M059J (cell line): Measurements from ENCODE around the gene SLC47A1. TPM values are rescaled to one million over a fixed set of nuclear protein-coding genes. Genes with fewer than 3 reads are reported as not detected.
"Not testable (repeated sequence)": the region's sequence is repeated elsewhere in the genome, so short reads cannot be mapped to it uniquely, and the experiment has no call there.

ENCODE experiments used
- DNase-seq: peaks from one replicate; pipeline ENCODE4 v3.0.0-alpha.2; 2012; ENCODE audit warnings: low read depth
- total RNA-seq: library from RNA; depleted of rRNA; stranded (reverse); fragments of >200 nt; shearing (Covaris generic); gene quantifications from 2 replicates; pipeline ENCODE4 v1.2.3, GENCODE V29; 2014; rRNA removed

SLC47A1 gene
- 0.02 TPM in 1 of 2 replicates, not detected in the other for total RNA-seq

GRCh38 chr17:19533718-19534561, at the start of gene SLC47A1:
TSS of gene SLC47A1 (plus strand) at chr17:19533854. CDS start at chr17:19533940, 86 bp downstream.
- no peak for DNase-seq

- no peak for DNase-seq
These were observed 47.8 kb upstream of the SLC47A1 start for GRCh38 chr17:19485800-19486340.

GRCh38 chr17:19486351-19487023, 47.2 kb upstream of the SLC47A1 start:
- no peak for DNase-seq

- DNase-seq = no peak
These were observed 46.5 kb upstream of the SLC47A1 start for GRCh38 chr17:19487024-19487600.

- no peak for DNase-seq
These were observed 41.5 kb upstream of the SLC47A1 start for GRCh38 chr17:19492141-19492540.

- no peak for DNase-seq
These were observed 38.5 kb upstream of the SLC47A1 start for GRCh38 chr17:19494961-19495806.

GRCh38 chr17:19495828-19496528, 37.7 kb upstream of the SLC47A1 start:
- DNase-seq = no peak

GRCh38 chr17:19497624-19498023, 36.0 kb upstream of the SLC47A1 start:
- no peak for DNase-seq

- no peak for DNase-seq
These were observed 32.4 kb upstream of the SLC47A1 start for GRCh38 chr17:19501219-19501618.

- DNase-seq = no peak
These were observed 31.1 kb upstream of the SLC47A1 start for GRCh38 chr17:19502517-19502916.

- DNase-seq = not testable (repeated sequence)
These were observed 28.1 kb upstream of the SLC47A1 start for GRCh38 chr17:19505561-19505960.

GRCh38 chr17:19507775-19508576, 25.7 kb upstream of the SLC47A1 start:
- DNase-seq = peak; percentile 86

- no peak for DNase-seq
These were observed 25.1 kb upstream of the SLC47A1 start for GRCh38 chr17:19508577-19508867.

GRCh38 chr17:19509281-19509852, 24.3 kb upstream of the SLC47A1 start:
- not testable (repeated sequence) for DNase-seq

- no peak for DNase-seq
These were observed 22.8 kb upstream of the SLC47A1 start for GRCh38 chr17:19510903-19511302.

- peak; percentile 62 for DNase-seq
These were observed 19.7 kb upstream of the SLC47A1 start for GRCh38 chr17:19513897-19514488.

- DNase-seq = no peak
These were observed 16.0 kb upstream of the SLC47A1 start for GRCh38 chr17:19517699-19518098.

- DNase-seq = not testable (repeated sequence)
These were observed 14.0 kb upstream of the SLC47A1 start for GRCh38 chr17:19519388-19520291.
